ENCODE results near the gene MED15.

The MED15 gene

GRCh38 chr22:20586403-20586745 is 79.0 kb downstream of the MED15 start:
- Histone ChIP-seq H3K36me3 (replicated peaks) (peaks cover 61% of the 10 kb centered on the region), H3K27ac (no peak overlapping the region), H3K27me3 (replicated peaks) (no peaks in the 10 kb centered on the region), H3K4me3 (ENCODE audit: low read depth, low read length) (no peak overlapping the region)
- no peak for TF ChIP-seq CTCF (IDR thresholded peaks at IDR 0.05; ENCODE audit: low read depth, low read length, missing control alignments)
- in situ Hi-C loops (cut with HindIII; ENCODE audit: low pct_ligation_motif_present, low sequenced_read_pairs) = no loop called here
- no peak for DNase-seq

- Histone ChIP-seq H3K36me3 (replicated peaks) (peaks cover 50% of the 10 kb centered on the region), H3K4me3 (ENCODE audit: low read depth, low read length) (no peak overlapping the region), H3K27me3 (replicated peaks) (no peaks in the 10 kb centered on the region), H3K27ac (no peak overlapping the region)
- in situ Hi-C loops (cut with HindIII; ENCODE audit: low pct_ligation_motif_present, low sequenced_read_pairs) = no loop called here
- TF ChIP-seq CTCF (IDR thresholded peaks at IDR 0.05; ENCODE audit: low read depth, low read length, missing control alignments) = no peak
- DNase-seq = no peak
Observed at GRCh38 chr22:20587206-20587958, 80.0 kb downstream of the MED15 start.

- DNase-seq = no peak
- peaks cover 43% of the 10 kb centered on the region for H3K36me3 ChIP-seq (replicated peaks)
- no peak overlapping the region for H3K4me3 ChIP-seq (ENCODE audit: low read depth, low read length)
- no peaks in the 10 kb centered on the region for H3K27me3 ChIP-seq (replicated peaks)
- no peak overlapping the region for H3K27ac ChIP-seq
- TF ChIP-seq CTCF (IDR thresholded peaks at IDR 0.05; ENCODE audit: low read depth, low read length, missing control alignments) = peak; percentile 13
- in situ Hi-C loops (cut with HindIII; ENCODE audit: low pct_ligation_motif_present, low sequenced_read_pairs) = no loop called here
Observed at GRCh38 chr22:20588092-20588842, 80.9 kb downstream of the MED15 start.

- H3K4me3 ChIP-seq (ENCODE audit: low read depth, low read length) = no peak overlapping the region
- no peak overlapping the region for H3K27ac ChIP-seq
- peaks cover 36% of the 10 kb centered on the region for H3K36me3 ChIP-seq (replicated peaks)
Observed at GRCh38 chr22:20588843-20589581, 81.6 kb downstream of the MED15 start.

More at GRCh38 chr22:20588843-20589581, 81.6 kb downstream of the MED15 start:
- DNase-seq = no peak
- H3K27me3 ChIP-seq (replicated peaks) = no peaks in the 10 kb centered on the region
- no peak for TF ChIP-seq CTCF (IDR thresholded peaks at IDR 0.05; ENCODE audit: low read depth, low read length, missing control alignments)
- in situ Hi-C loops (cut with HindIII; ENCODE audit: low pct_ligation_motif_present, low sequenced_read_pairs) = no loop called here

Data from brain microvascular endothelial cell (primary cell).